Posterior cingulate gyrus (tissue), 11 donors: Measurements from ENCODE around the gene PALM.

ENCODE experiments used
- DNase-seq, 10 donors: peaks; one replicate each; pipeline versions ENCODE4 v3.0.0 to v3.0.0-alpha.2; 2020 to 2021; ENCODE audit warnings: mixed read lengths in 3 of 10
- intact Hi-C: fragments of 100-400 bp; cut with DNase I; formaldehyde crosslinking; loops from one replicate; pipeline ENCODE4 v1.15.1; 2023

Gene PALM

DNA sequence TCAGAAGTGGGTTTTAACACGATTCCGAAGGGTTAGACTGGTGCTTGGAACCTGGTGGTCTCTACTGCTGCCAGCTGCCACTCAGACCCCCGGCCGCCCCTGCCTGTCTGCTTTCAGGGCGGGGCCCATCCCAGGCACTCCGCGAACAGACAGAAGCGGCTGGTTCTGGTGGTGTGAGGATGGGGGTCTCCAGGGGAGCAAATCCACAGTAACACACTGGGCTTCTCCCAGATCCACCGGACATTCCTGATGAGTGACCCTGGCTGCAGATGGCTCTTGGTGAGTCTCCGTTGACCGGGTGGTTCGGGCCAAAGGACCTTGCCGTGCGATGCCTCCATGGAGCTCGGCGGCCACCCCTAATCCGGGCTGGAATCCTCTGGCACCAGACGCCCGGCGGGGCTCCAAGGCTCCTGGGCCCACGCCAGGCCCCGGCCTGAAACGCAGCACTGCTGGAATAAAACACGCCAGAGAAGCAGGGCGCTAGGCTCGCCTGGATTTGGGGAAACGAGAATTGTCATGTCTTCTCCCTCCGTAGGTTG is 86.4 kb downstream of the PALM start:
- intact Hi-C loops, result loop anchor here (10.0 kb wide), 1 partner anchor 130 kb away; the partner anchor contains the start of gene RNF126
- DNase-seq, result no peak

DNA sequence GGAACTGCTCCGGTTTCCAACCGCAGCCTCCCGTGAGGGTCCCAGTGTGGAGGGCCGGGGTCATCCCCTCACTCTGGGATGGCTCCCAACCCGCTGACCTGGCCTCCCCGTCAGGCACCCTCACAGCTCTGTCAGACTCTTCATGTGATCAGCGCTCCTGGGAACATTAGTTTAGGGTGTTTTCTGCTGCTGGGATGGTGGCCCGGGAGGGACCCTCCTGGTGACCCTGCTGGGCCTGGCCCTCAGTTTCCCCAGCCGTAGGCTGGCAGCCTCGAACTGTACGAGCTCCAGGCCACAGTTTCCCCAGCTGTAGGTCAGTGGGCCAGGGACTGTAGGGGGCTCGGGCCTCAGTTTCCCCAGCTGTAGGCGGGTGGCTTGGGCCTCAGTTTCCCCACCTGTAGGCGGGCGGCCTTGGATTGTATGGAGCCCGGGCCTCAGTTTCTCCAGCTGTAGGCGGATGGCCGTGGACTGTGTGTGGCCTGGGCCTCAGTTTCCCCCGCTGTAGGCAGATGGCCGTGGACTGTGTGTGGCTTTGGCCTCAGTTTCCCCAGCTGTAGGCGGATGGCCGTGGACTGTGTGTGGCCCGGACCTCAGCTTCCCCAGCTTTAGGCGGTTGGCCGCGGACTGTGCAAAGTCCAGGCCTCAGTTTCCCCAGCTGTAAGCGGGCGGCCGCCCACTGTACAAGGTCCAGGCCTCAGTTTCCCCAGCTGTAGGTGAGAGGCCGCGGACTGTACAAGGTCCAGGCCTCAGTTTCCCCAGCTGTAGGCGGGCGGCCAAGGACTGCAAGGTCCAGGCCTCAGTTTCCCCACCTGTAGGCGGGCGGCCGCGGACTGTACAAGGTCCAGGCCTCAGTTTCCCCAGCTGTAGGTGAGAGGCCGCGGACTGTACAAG is 87.2 kb downstream of the PALM start:
- intact Hi-C loops, result loop anchor here (10.0 kb wide), 1 partner anchor 131 kb away; the partner anchor contains the start of gene RNF126
- no peak for DNase-seq

DNA sequence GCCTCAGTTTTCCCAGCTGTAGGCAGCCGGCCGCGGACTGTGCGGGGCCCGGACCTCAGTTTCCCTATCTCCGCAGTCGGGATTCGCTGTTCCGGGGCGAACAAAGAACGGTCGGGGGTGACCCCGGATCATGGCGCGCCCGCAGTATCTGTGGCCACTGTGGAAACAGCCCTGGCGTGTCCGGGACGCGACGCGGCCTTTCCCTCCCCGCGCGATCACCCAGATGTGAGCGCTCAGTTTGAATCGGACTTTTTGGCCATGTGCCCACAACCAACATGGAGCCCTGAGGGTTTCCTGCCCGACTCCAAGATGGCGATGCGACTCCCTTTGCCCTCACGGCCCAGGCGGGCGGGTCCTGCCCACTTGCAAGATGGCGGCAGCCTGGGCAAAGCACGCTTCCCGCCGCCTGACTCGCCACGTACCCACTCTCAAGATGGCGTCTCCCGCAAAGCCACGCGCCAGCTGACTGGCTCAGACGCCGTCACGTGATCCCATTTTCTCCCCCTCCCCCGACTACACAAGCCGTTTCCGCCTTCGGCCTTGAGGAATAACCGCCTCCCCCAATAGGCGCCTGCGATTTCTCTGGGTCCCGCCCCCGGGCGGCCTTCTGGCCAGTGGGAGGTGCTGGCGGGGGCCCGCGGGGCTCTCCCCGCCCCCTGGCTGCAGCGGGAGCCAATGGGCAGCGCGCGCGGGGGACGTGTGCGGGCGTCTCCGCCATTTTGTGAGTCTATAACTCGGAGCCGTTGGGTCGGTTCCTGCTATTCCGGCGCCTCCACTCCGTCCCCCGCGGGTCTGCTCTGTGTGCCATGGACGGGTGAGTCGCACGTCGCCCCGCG is 88.2 kb downstream of the PALM start, which contains the start of gene PTBP1:
TSS of gene PTBP1 (plus strand) at position 761 of the 836 bp plus-strand sequence. CDS start at position 807, 46 bp downstream.
- intact Hi-C loops, result loop anchor here (10.0 kb wide), 1 partner anchor 132 kb away; the partner anchor contains the start of gene RNF126
- peak; percentile 99 to 100 (median 100) for DNase-seq
